Mesodermal cell (in vitro differentiated cells): ENCODE results near the gene VPS35.

ENCODE experiments used
- H3K27ac ChIP-seq: 2 replicates; pipeline ENCODE4 v1.7.0; 2013; ENCODE audit warnings: mild to moderate bottlenecking, low read depth, low read length, moderate library complexity; ENCODE audit not compliant: severe bottlenecking
- H3K36me3 ChIP-seq: 2 replicates; pipeline ENCODE4 v1.7.1; 2013; ENCODE audit warnings: mild to moderate bottlenecking, low read length, moderate library complexity; ENCODE audit not compliant: control insufficient read depth, insufficient read depth
- H3K4me1 ChIP-seq: one replicate; pipeline ENCODE4 v1.7.1; 2013; ENCODE audit warnings: mild to moderate bottlenecking, low read length; ENCODE audit not compliant: insufficient read depth, control insufficient read depth, poor library complexity, severe bottlenecking
- H3K4me3 ChIP-seq: 2 replicates; pipeline ENCODE4 v1.7.0; 2013; ENCODE audit warnings: low read length, control low read depth, mild to moderate bottlenecking; ENCODE audit not compliant: insufficient read depth, poor library complexity, severe bottlenecking; ENCODE audit errors: extremely low read depth
- H3K9me3 ChIP-seq: 2 replicates; pipeline ENCODE4 v1.7.1; 2013; ENCODE audit warnings: mild to moderate bottlenecking, low read length, moderate library complexity; ENCODE audit not compliant: control insufficient read depth
- WGBS, 2 experiments: methylation state at CpG; one replicate each; pipeline ENCODE4 v1.1.5; 2013; ENCODE audit warnings: missing lambda C conversion rate in 2 of 2; ENCODE audit not compliant: insufficient coverage in 2 of 2; 5-methylcytosine and 5-hydroxymethylcytosine counted together

The VPS35 gene

DNA sequence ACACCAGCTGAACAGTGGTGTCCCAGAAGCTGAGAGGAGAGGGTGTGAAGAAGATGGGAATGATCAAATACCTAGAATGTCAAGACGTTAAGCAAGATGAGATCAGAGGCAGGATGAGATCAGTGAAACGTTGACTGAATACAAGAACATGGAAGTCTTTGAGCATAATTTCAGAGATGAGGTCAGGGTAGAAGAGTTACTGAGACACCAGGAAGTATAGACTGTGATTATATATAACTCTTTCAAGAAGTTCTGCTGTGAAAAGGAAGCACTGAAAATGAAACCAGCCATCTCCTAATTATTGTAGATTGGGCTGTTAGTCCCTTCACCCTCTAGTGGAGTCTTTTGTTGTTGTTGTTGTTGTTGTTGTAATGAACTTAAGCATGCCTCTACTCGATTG lies 76.9 kb downstream of the VPS35 start:
- H3K4me1 ChIP-seq = no peaks in the 10 kb centered on the region
- no peak overlapping the region for H3K4me3 ChIP-seq
- H3K9me3 ChIP-seq = no peaks in the 10 kb centered on the region
- H3K27ac ChIP-seq = no peak overlapping the region
- H3K36me3 ChIP-seq = peaks cover 83% of the 10 kb centered on the region
- 90 to 97% methylated on average over 3 of the region's 3 CpGs for WGBS, 2 experiments

DNA sequence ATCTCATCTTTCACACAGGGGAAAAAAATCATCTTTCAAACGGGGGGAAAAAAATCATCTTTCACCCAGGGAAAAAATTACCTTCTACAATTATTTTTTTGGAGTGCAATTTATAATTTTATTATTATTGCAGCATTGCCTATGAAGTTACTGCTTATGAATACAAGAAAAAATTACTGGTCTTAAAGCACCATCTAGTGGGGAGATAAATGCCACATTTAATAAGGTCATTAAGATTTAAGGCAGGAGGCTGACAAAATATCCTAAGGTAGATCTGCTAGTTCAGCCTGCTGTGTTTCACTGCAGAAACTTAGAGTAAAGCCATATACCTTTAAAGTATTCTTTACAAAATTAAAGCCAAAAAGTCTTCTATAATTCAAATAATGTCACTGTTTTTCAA lies 81.4 kb downstream of the VPS35 start:
- Histone ChIP-seq H3K9me3 (no peaks in the 10 kb centered on the region), H3K36me3 (peaks cover 70% of the 10 kb centered on the region), H3K4me1 (no peaks in the 10 kb centered on the region), H3K27ac (no peak overlapping the region), H3K4me3 (no peak overlapping the region)
- WGBS, 2 experiments = no CpG with 5 or more reads among the region's 1 CpG

DNA sequence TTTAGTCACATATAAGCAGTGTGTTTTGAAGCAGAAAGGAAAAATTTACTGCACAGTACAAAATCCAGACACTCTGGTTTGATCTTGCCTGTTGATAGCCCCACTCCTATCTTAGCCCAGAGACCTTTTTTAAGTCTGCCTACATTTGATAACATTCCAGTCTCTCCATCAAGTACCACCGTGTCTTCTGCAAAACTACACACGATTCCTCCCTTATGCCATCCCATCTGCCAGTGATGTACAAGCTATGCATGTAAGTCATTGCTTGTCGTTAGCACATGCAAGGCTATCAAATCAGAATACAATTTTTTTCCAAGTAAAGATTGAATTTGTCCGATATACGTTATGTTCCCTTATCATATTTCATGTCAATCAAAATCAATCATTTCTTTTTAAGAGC lies 82.7 kb downstream of the VPS35 start:
- Histone ChIP-seq H3K4me3 (no peak overlapping the region), H3K27ac (no peak overlapping the region), H3K9me3 (no peaks in the 10 kb centered on the region), H3K4me1 (no peaks in the 10 kb centered on the region), H3K36me3 (peaks cover 65% of the 10 kb centered on the region)
- 97 to 100% methylated on average over 3 of the region's 5 CpGs for WGBS, 2 experiments
